Ishikawa (cell line): ENCODE data around the gene NCOA7.

Experiments used
- CEBPB ChIP-seq: IDR thresholded peaks from 2 replicates; pipeline ENCODE4 v1.6.1; 2012
- CREB1 ChIP-seq: IDR thresholded peaks from 2 replicates; pipeline ENCODE4 v1.6.1; 2012; ENCODE audit warnings: low read depth
- EGR1 ChIP-seq: IDR thresholded peaks from 2 replicates; pipeline ENCODE4 v1.6.1; 2012
- EP300 ChIP-seq: IDR thresholded peaks from 2 replicates; pipeline ENCODE4 v1.6.1; 2012; ENCODE audit warnings: borderline replicate concordance
- FOXM1 ChIP-seq: IDR thresholded peaks from 2 replicates; pipeline ENCODE4 v1.6.1; 2012; ENCODE audit warnings: low read depth, borderline replicate concordance
- NFIC ChIP-seq: IDR thresholded peaks from 2 replicates; pipeline ENCODE4 v1.6.1; 2012
- RAD21 ChIP-seq: IDR thresholded peaks from 2 replicates; pipeline ENCODE4 v1.6.1; 2012; ENCODE audit warnings: low read depth
- REST ChIP-seq: IDR thresholded peaks from 2 replicates; pipeline ENCODE4 v1.6.1; 2012; ENCODE audit warnings: low read depth, mild to moderate bottlenecking
- TAF1 ChIP-seq: IDR thresholded peaks from 2 replicates; pipeline ENCODE4 v1.6.1; 2012; ENCODE audit warnings: low read depth, mild to moderate bottlenecking
- TCF12 ChIP-seq: IDR thresholded peaks from 2 replicates; pipeline ENCODE4 v1.6.1; 2012; ENCODE audit warnings: low read depth
- TEAD4 ChIP-seq: IDR thresholded peaks from 2 replicates; pipeline ENCODE4 v1.6.1; 2012
- YY1 ChIP-seq: IDR thresholded peaks from 2 replicates; pipeline ENCODE4 v1.6.1; 2012; ENCODE audit warnings: low read depth
- ZBTB7A ChIP-seq: IDR thresholded peaks from 2 replicates; pipeline ENCODE4 v1.6.1; 2012; ENCODE audit warnings: low read depth
- TF ChIP-seq, protein P1 (sequence below): IDR thresholded peaks from 2 replicates; pipeline ENCODE4 v1.6.1; 2012
- TF ChIP-seq, protein P2 (sequence below): IDR thresholded peaks from 2 replicates; pipeline ENCODE4 v1.6.1; 2012

The NCOA7 gene

DNA sequence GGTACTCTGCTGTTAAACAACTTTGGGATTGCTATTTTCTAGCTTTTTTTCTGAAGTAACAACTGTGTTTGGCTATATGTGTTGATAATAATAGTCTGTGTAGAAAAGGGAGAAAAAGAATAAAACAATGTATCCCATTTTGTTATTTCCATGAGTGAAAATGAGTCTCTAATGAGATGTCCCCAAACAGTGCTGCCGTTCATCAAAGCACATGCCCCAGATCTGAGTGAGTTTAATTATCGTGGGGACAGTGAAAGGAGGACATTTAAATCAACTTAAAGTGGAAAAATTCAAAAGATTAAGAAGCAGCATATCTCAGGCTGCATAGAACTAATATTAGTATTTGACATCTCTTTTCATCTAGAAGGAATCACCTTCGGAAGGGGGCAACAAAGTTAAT, 59.6 kb downstream of the NCOA7 start:
- no peak for TF ChIP-seq EP300

DNA sequence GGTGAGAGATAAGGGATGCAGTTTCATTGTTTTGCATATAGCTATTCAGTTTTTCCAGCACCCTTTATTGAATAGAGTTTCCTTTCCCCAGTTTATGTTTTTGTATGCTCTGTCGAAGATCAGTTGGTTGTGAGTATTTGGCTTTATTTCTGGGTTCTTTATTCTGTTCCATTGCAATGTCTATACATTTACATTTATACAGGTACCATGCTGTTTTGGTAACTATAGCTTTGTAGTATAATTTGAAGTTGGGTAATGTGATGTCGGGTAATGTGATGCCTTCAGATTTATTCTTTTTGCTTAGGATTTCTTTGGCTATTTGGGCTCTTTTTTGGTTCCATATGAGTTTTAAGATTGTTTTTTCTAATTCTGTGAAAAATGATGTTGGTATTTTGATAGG, 61.8 kb downstream of the NCOA7 start:
- TF ChIP-seq REST (no peak), CEBPB (no peak), YY1 (no peak), EGR1 (no peak), TCF12 (no peak), TEAD4 (no peak), CREB1 (no peak), TAF1 (no peak), RAD21 (no peak), NFIC (no peak), ZBTB7A (no peak), EP300 (no peak), FOXM1 (no peak)
- TF ChIP-seq, protein P1, sequence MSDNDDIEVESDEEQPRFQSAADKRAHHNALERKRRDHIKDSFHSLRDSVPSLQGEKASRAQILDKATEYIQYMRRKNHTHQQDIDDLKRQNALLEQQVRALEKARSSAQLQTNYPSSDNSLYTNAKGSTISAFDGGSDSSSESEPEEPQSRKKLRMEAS: no peak
- TF ChIP-seq, protein P2, sequence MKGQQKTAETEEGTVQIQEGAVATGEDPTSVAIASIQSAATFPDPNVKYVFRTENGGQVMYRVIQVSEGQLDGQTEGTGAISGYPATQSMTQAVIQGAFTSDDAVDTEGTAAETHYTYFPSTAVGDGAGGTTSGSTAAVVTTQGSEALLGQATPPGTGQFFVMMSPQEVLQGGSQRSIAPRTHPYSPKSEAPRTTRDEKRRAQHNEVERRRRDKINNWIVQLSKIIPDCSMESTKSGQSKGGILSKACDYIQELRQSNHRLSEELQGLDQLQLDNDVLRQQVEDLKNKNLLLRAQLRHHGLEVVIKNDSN: no peak

DNA sequence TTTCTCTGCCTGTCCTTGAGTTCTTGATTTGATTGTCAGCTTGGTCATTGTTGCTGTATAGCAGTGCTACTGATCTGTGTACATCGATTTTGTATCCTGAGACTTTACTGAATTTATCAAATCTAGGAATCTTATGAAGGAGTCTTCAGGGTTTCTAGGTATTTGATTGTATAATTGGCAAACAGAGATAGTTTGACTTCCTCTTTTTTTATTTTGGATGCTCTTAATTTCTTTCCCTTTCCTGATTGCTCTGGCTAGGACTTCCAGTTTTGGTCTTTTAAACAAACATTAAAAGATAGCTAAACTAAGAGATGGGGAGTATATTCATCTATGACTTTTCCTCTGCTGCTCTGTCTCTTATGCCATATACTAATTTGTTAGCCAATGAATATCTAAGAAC, 62.4 kb downstream of the NCOA7 start:
- TF ChIP-seq NFIC: no peak
- TF ChIP-seq CEBPB: no peak
- no peak for TF ChIP-seq EP300
- TF ChIP-seq, protein P2: no peak
- no peak for TF ChIP-seq CREB1
- TF ChIP-seq RAD21: no peak
- no peak for TF ChIP-seq FOXM1
- no peak for TF ChIP-seq TCF12
- TF ChIP-seq, protein P1: no peak
- TF ChIP-seq TAF1: no peak
- no peak for TF ChIP-seq REST
- no peak for TF ChIP-seq EGR1
- no peak for TF ChIP-seq YY1
- no peak for TF ChIP-seq ZBTB7A
- TF ChIP-seq TEAD4: no peak

DNA sequence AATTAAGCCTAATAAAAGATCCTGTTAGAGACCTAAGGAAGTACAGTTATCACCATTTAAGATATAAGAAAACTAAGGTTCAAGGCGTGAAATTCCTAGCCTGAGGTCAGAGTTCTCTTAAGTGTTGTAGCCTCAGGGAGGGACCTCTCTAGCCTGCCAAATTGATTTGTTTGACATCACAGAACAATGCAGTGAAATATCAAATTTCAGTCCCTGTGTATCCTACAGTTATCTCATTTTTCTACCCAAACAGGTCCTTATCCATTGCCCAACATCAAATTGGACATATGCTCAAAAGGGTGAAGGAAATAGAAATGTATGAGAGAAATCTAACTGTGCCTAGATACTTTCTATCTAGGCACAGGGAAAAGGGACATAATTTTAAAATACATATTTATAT, 63.0 kb downstream of the NCOA7 start:
- TF ChIP-seq TEAD4: no peak
- TF ChIP-seq CREB1: no peak
- TF ChIP-seq, protein P1: no peak
- no peak for TF ChIP-seq TCF12
- TF ChIP-seq ZBTB7A: no peak
- TF ChIP-seq TAF1: no peak
- TF ChIP-seq, protein P2: no peak
- no peak for TF ChIP-seq YY1
- TF ChIP-seq EP300: no peak
- TF ChIP-seq EGR1: no peak
- TF ChIP-seq NFIC: no peak
- no peak for TF ChIP-seq CEBPB
- no peak for TF ChIP-seq FOXM1
- TF ChIP-seq REST: no peak
- no peak for TF ChIP-seq RAD21
